GM18499 (cell line): ENCODE results near the gene NTN3.

Experiments
- ATAC-seq: cut with Tn5 transposase; IDR thresholded peaks from one replicate; pipeline ENCODE4 v1.9.1; 2021; ENCODE audit warnings: moderate number of reproducible peaks; ENCODE audit not compliant: insufficient read depth, unreplicated experiment

NTN3 gene

DNA sequence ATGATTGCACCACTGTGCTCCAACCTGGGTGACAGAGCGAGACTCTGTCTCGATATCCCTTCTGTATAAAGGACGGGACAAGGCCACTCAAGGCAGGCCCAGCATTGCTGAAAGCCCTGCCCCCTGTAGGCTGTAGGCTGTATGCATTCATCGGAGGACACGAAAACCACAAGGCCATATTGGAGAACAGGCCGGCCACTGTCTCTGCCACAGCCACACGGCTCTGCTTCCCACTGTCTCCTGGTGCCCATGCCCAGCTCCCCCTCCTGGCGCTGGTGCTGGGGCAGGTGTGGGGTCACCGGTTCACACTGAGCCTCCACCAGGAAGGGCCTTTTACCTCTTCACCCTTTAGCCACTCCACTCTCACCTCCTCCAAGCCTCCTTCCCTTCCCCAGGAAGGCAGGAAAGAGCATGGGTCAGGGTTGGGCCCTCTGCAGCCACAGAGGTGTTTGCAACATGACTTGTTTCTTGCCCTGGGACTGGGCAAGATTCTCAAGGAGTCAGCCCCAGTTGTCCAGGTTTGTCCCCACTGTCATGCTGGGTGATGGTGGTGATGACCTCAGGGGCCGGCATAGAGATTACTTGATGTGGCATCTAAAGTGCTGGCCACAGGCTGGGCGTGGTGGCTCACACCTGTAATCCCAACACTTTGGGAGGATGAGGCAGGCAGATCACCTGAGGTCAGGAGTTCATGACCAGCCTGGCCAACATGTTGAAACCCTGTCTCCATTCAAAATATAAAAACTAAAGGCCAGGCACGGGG is 5.3 kb upstream of the NTN3 start:
- ATAC-seq, result no peak

DNA sequence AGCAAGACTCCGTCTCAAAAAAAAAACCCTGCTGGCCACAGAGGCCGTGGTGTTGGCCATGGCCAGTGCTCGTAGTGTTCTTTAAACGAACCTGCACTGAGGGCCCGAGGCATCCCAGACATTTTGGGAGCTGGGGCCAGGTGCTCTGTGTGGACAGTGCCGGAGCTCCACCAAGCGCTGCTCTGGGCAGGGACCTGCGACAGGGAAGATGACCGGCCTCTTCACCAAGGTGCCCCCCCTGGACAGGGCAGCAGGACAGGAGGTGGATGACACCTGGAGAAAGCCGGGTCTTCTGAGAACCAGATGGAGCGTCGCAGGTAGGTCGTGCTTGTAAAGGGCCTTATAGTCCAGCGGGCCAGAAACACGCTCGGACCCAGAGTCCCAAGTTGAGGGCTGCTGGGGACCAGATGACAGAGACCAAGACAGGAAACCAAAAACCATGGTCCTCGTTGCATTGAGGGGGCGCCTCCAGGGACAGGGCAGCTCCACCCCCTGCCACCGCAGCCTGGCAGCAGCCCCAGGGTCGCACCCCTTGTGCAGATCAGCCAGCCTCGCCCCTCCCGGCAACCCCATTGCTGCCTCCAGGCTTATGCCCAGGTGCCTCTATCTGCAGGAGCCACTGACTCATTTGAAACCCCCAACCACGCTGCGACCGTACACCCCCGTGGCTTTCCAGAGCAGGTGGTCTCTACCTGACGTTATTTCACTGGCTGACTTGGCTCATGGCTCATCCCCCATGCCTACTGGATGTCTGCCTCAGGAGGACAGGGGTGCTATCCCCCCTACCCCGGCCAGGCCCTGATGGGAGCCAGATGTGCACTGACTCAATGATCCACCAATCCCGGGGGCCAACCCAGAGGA is 4.2 kb upstream of the NTN3 start:
- ATAC-seq, result no peak

- no peak for ATAC-seq
Measured at GRCh38 chr16:2467528-2468232, 3.4 kb upstream of the NTN3 start.

- no peak for ATAC-seq
Measured at GRCh38 chr16:2468233-2468724, 2.8 kb upstream of the NTN3 start.

GRCh38 chr16:2468725-2469398 is 2.2 kb upstream of the NTN3 start:
- no peak for ATAC-seq

DNA sequence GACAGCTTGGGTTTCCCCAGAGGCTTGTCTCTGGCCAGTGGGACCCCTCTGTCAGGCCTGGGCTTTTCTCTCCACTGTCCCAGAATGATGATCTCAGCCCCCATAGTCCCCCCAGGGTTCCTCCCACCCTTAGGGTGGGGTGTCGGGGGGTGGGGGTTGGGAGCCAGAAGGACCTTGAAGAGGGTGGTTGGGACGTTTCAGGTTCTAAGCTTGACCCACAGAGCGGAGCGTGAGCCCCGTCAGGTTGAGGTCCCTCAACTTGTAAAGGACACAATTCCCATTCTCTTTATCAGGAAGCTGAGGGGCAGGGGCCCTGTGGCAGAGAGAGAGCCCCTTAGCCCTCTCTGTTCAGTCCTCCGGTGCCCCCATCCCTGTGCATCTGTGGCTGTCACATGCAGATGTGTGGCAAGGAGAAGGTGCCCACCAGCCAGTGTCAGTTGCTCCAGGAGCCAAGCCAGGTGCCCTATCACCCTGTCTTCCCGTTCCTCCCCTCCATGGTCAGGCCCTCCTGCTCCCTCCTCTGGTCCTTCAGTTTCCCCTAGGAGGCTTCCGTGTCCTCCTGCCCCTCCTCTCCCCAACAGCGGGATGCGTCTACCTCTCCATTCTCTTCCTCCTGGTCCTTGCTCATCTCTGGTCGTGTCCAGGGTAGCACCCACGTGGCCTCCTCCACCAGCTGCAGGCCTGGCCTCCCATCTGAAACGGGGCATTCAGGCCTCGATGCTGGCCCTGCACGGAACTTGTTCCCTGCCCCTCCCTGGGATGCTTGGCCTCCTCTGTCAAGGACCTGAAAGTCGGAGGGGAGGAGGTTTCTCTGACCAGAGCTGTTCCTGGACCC is 1.5 kb upstream of the NTN3 start:
- ATAC-seq, result no peak

DNA sequence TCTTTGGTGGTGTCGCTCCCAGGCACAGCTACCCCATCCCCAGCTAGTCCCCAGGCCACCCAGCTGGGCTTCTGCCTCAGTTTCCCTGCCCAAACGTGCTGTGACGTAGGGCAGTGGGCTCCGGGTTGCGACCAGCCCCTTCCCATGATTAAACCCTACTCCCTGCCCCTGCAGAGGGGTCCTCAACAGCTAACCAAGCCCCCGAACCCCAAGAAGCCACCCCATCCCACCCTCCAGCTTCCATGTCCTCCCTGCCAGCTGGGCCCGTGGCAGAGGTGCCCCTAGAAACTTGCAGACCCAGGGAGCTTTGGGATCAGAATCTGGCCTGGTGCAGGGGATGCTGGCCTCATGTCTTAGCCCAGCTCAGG is 879 bp upstream of the NTN3 start:
- no peak for ATAC-seq

DNA sequence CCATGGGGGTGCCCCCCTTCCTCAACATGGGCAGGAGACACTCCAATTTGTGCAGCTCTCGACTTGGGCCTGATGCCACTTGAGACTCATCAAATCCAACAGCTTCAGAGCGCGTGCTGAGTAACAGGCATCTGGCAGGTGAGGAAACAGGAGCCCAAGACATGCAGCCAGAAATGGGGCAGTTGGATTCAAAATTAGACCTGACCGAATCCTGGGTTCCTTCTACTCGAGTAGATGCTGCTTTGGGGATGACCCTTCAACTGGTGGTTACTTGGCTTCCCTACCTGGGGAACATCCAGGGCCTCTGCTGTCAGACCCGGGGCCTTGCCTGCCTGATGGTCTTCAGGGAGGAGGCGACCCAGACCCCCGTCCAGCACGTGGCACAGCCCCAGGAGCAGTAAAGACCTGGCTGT is 488 bp upstream of the NTN3 start:
- ATAC-seq, result no peak

GRCh38 chr16:2471653-2472487 is 773 bp downstream of the NTN3 start:
- no peak for ATAC-seq

- no peak for ATAC-seq
Measured at GRCh38 chr16:2472488-2472864, 1.4 kb downstream of the NTN3 start.

GRCh38 chr16:2472885-2473445 is 1.9 kb downstream of the NTN3 start:
- ATAC-seq, result no peak

DNA sequence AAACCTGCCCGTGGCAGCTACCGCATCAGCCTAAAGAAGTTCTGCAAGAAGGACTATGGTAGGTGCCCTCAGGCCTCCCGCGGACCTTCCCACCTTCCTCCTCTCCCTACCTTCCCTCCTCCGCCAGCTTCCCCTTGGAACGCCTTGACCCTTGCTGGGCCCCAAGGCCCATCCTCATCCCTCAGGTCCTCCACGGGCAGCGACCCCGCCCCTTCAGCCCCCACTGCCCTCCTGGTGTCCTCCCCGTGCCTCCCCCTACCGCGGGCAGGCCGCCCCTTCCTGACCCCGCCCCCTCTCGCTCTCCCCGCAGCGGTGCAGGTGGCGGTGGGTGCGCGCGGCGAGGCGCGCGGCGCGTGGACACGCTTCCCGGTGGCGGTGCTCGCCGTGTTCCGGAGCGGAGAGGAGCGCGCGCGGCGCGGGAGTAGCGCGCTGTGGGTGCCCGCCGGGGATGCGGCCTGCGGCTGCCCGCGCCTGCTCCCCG is 2.4 kb downstream of the NTN3 start:
- ATAC-seq, result no peak

- ATAC-seq, result no peak
Measured at GRCh38 chr16:2473999-2474876, 3.1 kb downstream of the NTN3 start.

- no peak for ATAC-seq
Measured at GRCh38 chr16:2474877-2475412, 3.8 kb downstream of the NTN3 start, which contains the start of gene TBC1D24. Gene TBC1D24, plus strand, starts transcription at chr16:2475127. Its CDS starts 21,022 bp downstream, at chr16:2496149.

DNA sequence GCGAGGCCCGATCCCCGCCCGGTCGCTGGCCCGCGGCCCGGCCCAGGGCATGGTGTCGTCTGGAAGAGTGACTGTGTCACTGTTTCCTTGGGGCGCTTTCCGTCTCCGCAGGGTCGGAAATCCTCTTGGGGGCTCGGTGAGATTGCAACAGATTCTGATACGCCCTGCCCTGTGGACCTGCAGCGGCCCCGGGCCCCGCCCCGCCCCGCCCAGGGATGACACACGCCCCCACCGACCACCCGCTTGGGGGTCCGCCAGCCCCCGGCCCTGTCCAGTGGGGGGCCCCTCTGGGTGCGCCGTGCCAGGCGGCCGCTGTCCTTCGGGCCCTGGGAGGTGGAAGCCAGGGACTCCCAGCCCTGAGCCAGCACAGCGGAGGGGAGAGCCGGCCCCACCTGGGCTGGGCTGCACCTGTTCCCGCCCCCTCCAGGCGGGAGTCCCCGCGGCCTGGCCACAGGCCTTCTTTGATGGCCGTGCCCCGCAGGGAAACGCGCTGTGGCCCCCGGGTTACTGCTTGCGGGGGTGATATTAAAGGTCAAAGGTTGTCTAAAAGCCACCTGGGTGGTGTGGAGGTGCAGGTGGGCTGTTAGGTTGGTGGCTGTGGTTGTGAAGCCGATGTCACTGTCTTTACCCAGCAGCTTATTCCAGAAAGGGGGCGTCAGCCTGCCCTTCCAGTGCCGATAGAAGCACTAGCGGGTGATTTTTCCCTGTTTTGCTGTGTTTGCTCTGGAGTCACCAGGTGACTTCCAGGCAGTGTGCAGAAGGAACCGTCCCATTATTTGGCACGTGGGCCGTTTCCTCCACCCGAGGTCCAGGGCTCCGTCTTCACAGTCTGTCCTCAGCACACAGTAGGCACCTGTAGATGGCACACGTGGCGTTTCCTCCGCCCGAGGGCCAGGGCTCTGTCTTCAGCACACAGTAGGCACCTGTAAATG is 4.6 kb downstream of the NTN3 start:
- ATAC-seq, result no peak

DNA sequence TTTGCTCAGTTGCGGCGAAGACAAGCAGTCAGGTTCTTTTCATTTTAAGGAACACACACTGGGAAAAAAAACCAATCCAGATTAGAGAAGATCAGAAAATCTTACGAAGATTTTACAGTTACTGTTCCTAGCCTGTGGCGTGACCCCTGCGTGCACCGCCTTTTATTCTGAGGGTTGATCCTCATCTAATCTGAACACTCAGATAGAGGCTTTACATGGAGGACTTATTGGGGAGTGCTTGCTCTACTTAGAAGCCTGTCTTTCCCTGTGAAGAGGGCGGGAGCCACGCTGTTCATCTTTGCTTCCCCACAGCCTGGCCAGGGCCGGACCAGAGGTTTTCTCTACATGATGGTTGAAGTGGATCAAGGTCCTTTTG is 5.2 kb downstream of the NTN3 start:
- no peak for ATAC-seq
